ENCODE data around the gene GBP2. TPM values are rescaled to one million over a fixed set of nuclear protein-coding genes. Genes with fewer than 3 reads are reported as not detected.

The GBP2 gene
- total and polyA plus RNA-seq, 2 of the 4 experiments (the other 2 are of a cell fraction), result 8.2 to 17.7 TPM

GRCh38 chr1:89143484-89143883, 17.6 kb upstream of the GBP2 start:
- Histone ChIP-seq H4K91ac (ENCODE audit: insufficient read depth, low read depth, low read length) (no peak overlapping the region), H3K9me3 (ENCODE audit: control insufficient read depth, insufficient read depth, low read length) (no peaks in the 10 kb centered on the region), H2BK5ac (ENCODE audit: low read depth, low read length, poor library complexity, severe bottlenecking) (no peak overlapping the region), H3K14ac (replicated peaks; ENCODE audit: low read depth, low read length) (no peak overlapping the region), H2AFZ (replicated peaks; ENCODE audit: low read length, poor library complexity) (no peak overlapping the region), H3K4me2 (ENCODE audit: low read depth, low read length) (no peak overlapping the region), H3K4me1 (ENCODE audit: control insufficient read depth, insufficient read depth, low read length) (no peaks in the 10 kb centered on the region), H3K79me1 (ENCODE audit: low read depth in 1 of 2, low read length in 2 of 2) (no peaks in the 10 kb centered on the region), H3K18ac (ENCODE audit: low read depth, low read length) (no peak overlapping the region), H4K8ac (ENCODE audit: low read depth in 2 of 2, low read length in 2 of 2) (no peak overlapping the region), H3K9me1 (ENCODE audit: insufficient read depth, low read length) (no peaks in the 10 kb centered on the region), H2BK120ac (ENCODE audit: low read depth, low read length) (no peak overlapping the region), H2BK20ac (ENCODE audit: low read depth, low read length) (no peak overlapping the region), H3K27me3 (ENCODE audit: control insufficient read depth, insufficient read depth, low read length) (no peaks in the 10 kb centered on the region; the same call in 1 of the 2 replicates), H3K9ac (ENCODE audit: low read depth, low read length) (no peak overlapping the region), H3K4ac (ENCODE audit: low read depth, low read length) (no peak overlapping the region), H3K23ac (ENCODE audit: low read depth, low read length) (no peak overlapping the region), H3K36me3 (ENCODE audit: control insufficient read depth, insufficient read depth, low read length) (no peaks in the 10 kb centered on the region), H2AK9ac (replicated peaks; ENCODE audit: low read depth, low read length, poor library complexity) (no peak overlapping the region), H3K27ac (ENCODE audit: insufficient read depth, low read length) (no peak overlapping the region), H2AK5ac (ENCODE audit: low read depth, low read length) (no peak overlapping the region), H4K5ac (ENCODE audit: low read depth, low read length) (no peak overlapping the region), H2BK15ac (ENCODE audit: low read depth, low read length) (no peak overlapping the region), H3K56ac (ENCODE audit: extremely low read depth, insufficient read depth, low read length) (no peak overlapping the region), H3K4me3 (ENCODE audit: insufficient read depth, low read depth, low read length) (no peak overlapping the region), H4K20me1 (ENCODE audit: insufficient read depth, low read length) (no peaks in the 10 kb centered on the region)
- dilution Hi-C loops (cut with HindIII; ENCODE audit: low sequenced_read_pairs, unreplicated experiment), result no loop called here
- ChIA-PET CTCF (no interaction called here), POLR2A (ENCODE audit: unreplicated experiment) (no interaction called here)
- no peak for TF ChIP-seq MAFK (IDR thresholded peaks at IDR 0.05; ENCODE audit: low read depth, low read length)
- no peak for TF ChIP-seq RFX5 (IDR thresholded peaks at IDR 0.05; ENCODE audit: low read depth, low read length)
- no peak for TF ChIP-seq RCOR1 (IDR thresholded peaks at IDR 0.05; ENCODE audit: insufficient replicate concordance, low read length)
- no peak for TF ChIP-seq CHD1 (IDR thresholded peaks at IDR 0.05; ENCODE audit: low read depth, low read length)
- no peak for TF ChIP-seq MXI1 (IDR thresholded peaks at IDR 0.05; ENCODE audit: borderline replicate concordance, low read depth, low read length)
- TF ChIP-seq BHLHE40 (IDR thresholded peaks at IDR 0.05; ENCODE audit: low read depth, low read length), result no peak
- TF ChIP-seq RAD21 (IDR thresholded peaks at IDR 0.05; ENCODE audit: low read length), result no peak
- TF ChIP-seq, protein P1, sequence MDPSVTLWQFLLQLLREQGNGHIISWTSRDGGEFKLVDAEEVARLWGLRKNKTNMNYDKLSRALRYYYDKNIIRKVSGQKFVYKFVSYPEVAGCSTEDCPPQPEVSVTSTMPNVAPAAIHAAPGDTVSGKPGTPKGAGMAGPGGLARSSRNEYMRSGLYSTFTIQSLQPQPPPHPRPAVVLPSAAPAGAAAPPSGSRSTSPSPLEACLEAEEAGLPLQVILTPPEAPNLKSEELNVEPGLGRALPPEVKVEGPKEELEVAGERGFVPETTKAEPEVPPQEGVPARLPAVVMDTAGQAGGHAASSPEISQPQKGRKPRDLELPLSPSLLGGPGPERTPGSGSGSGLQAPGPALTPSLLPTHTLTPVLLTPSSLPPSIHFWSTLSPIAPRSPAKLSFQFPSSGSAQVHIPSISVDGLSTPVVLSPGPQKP (IDR thresholded peaks at IDR 0.05; ENCODE audit: borderline replicate concordance, low read depth, low read length), result no peak
- no peak for TF ChIP-seq CEBPB (IDR thresholded peaks at IDR 0.05; ENCODE audit: low read depth, low read length)
- no peak for TF ChIP-seq POLR2A (IDR thresholded peaks at IDR 0.05; ENCODE audit: low read depth, low read length)
- no peak for TF ChIP-seq CTCF (conservative IDR thresholded peaks at IDR 0.05; ENCODE audit: low read depth, low read length)
- TF ChIP-seq, protein P2, sequence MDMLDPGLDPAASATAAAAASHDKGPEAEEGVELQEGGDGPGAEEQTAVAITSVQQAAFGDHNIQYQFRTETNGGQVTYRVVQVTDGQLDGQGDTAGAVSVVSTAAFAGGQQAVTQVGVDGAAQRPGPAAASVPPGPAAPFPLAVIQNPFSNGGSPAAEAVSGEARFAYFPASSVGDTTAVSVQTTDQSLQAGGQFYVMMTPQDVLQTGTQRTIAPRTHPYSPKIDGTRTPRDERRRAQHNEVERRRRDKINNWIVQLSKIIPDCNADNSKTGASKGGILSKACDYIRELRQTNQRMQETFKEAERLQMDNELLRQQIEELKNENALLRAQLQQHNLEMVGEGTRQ (IDR thresholded peaks at IDR 0.05; ENCODE audit: low read depth, low read length), result no peak
- no peak for TF ChIP-seq MAZ (IDR thresholded peaks at IDR 0.05; ENCODE audit: borderline replicate concordance, low read depth, low read length)
- TF ChIP-seq NFE2L2 (IDR thresholded peaks at IDR 0.05; ENCODE audit: low read depth, low read length), result no peak
- no peak for TF ChIP-seq SMC3 (IDR thresholded peaks at IDR 0.05; ENCODE audit: low read depth, low read length)
- TF ChIP-seq FOS (IDR thresholded peaks at IDR 0.05; ENCODE audit: low read depth, low read length), result no peak
- no peak for DNase-seq
- in situ Hi-C loops (cut with MboI; ENCODE audit: low sequenced_read_pairs), result no loop called here
- intact Hi-C loops (cut with micrococcal nuclease), result no loop called here
- no TSS peak for BruUV-seq (replicated peaks)
- ATAC-seq (ENCODE audit: low read depth), result no peak
- no CpG with 5 or more reads among the region's 2 CpGs for WGBS, 2 experiments (ENCODE audit: extremely low coverage in 2 of 2, insufficient read length in 1 of 2)

Measured in IMR-90 (cell line).